HG02884 (cell line): ENCODE data around the gene PHF21A.
"Not testable (repeated sequence)": the region's sequence is repeated elsewhere in the genome, so short reads cannot be mapped to it uniquely, and the experiment has no call there.

Experiments used
- ATAC-seq: cut with Tn5 transposase; IDR thresholded peaks from one replicate; pipeline ENCODE4 v1.9.1; 2021; ENCODE audit warnings: mild to moderate bottlenecking, moderate library complexity; ENCODE audit not compliant: unreplicated experiment

The PHF21A gene

DNA sequence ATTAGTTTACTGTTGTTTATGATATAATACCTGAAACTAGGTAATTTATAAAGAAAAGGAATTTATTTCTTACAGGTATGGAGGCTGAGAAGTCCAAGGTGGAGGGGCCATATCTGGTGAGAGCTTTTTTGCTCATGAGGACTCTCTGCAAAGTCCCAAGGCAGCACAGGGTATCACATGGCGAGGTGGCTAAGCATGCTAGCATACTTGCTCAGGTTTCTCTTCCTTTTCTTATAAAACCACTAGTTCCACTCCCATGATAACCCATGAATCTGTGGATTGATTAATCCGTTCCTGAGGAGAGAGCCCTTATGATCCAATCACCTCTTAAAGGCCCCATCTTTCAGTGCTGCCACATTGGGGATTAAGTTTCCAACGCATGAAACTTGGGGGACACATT, 82.7 kb downstream of the PHF21A start:
- no peak for ATAC-seq

- ATAC-seq: no peak
Observed at GRCh38 chr11:46036969-46037368, 84.3 kb downstream of the PHF21A start.

GRCh38 chr11:46036009-46036408, 85.2 kb downstream of the PHF21A start:
- no peak for ATAC-seq

- ATAC-seq: no peak
Observed at GRCh38 chr11:46034041-46034440, 87.2 kb downstream of the PHF21A start.

DNA sequence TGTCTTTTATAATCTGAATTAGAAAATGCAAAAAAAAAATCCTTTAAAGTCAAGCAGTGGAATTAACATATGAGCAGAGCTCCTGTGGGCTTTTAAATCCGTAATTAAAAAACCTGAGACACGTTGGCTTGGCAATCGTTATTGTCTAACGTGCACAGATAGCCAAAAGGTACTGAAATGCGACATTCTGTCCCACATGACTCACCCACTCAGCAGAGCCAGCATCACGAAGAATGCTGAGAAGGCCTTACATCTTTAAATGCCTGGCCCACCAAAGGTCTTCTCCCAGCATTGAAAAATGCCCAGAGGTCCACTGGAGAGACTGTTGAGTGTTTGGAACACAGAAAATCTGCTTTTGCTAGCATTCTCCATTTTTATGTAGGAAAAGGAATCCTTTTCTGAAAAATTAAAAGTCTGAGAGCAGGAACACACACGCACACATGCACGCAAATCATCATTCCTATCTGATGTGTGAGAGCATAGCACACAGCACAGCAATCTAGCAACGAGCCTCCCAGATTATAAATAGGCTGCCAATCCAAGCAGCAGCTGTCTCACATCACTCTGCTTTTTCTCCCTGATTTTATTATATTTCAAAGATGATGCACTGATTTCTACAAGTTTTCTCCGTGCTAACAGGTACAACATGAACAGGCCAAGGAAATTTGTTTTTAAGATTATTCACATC, 94.5 kb downstream of the PHF21A start:
- ATAC-seq: no peak

- no peak for ATAC-seq
Observed at GRCh38 chr11:46020084-46020599, 101.1 kb downstream of the PHF21A start.

GRCh38 chr11:46018651-46019050, 102.6 kb downstream of the PHF21A start:
- ATAC-seq: no peak

DNA sequence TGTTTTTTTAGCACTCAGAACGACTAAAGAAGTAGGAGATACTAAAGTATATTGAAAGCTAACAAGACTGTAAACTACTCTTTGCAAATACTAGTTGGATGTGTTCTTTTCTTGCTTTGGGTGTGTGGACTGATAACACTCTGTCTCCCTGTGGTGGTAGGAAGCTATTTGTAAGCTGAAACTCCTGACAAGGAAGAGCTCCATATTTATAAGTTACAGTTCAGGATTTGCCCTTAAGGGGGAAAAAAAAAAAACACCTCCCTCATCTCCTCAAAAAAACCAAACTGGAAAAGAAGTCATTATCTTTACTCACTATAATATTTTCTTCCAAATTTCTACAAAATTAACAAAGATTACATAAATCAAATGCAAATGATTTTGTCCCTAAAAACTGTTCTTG, 103.9 kb downstream of the PHF21A start:
- no peak for ATAC-seq

GRCh38 chr11:46015941-46016340, 105.3 kb downstream of the PHF21A start:
- ATAC-seq: no peak

- not testable (repeated sequence) for ATAC-seq
Observed at GRCh38 chr11:46014168-46014567, 107.1 kb downstream of the PHF21A start.

- ATAC-seq: no peak
Observed at GRCh38 chr11:46012185-46012584, 109.1 kb downstream of the PHF21A start.

GRCh38 chr11:46010100-46010499, 111.2 kb downstream of the PHF21A start:
- no peak for ATAC-seq

GRCh38 chr11:46009647-46010046, 111.6 kb downstream of the PHF21A start:
- ATAC-seq: no peak

- no peak for ATAC-seq
Observed at GRCh38 chr11:46006418-46007070, 114.7 kb downstream of the PHF21A start.

- no peak for ATAC-seq
Observed at GRCh38 chr11:46003572-46003971, 117.7 kb downstream of the PHF21A start.

DNA sequence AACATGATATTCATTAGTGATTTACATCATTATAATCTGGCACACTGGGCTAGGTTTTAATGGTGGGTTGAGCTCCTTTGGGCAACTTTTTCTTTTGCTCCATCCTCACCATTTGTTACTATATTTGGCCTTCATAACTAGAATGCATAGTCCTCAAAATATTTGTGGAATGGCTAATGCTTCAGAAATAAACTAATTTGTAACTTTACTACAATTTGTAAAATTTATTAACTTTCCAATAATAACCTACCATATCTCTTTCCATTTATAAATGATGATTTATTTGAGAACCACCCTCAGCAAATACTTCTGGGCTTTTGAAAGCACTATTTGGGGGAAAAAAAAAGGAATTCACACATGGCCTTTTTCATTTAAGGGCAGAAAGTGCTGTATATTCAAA, 119.1 kb downstream of the PHF21A start:
- ATAC-seq: no peak

GRCh38 chr11:46001448-46001914, 119.8 kb downstream of the PHF21A start:
- ATAC-seq: no peak

DNA sequence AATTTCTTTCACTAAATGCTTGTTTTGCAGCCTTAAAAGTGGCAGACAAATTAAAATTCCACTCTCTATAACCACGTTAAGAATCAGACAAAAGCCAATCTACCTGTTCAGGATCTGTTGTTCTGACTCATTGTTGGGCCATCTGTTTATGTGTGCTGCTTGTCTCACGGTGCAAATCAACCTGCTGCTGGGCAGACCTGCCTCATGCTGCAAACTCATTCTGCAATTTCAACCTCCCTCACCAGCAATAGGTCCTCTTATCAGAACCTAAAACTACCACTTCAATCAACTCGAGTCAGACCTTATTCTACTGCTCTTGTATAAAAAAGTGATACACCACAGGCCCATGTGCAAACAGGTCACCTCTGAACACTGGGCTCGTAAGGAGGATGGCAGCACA, 123.7 kb downstream of the PHF21A start:
- no peak for ATAC-seq

GRCh38 chr11:45995342-45995734, 125.9 kb downstream of the PHF21A start:
- ATAC-seq: no peak

GRCh38 chr11:45994371-45995341, 126.6 kb downstream of the PHF21A start:
- no peak for ATAC-seq

GRCh38 chr11:45993531-45994001, 127.7 kb downstream of the PHF21A start:
- no peak for ATAC-seq
